GM12878 (cell line): Measurements from ENCODE around the gene VARS2. TPM values are rescaled to one million over a fixed set of nuclear protein-coding genes. Genes with fewer than 3 reads are reported as not detected.

ENCODE experiments used
- BCL11A ChIP-seq: IDR thresholded peaks from 2 replicates; pipeline ENCODE4 v1.6.1; 2011; ENCODE audit warnings: low read depth, low read length
- BMI1 ChIP-seq: fragments of 450-650 bp; IDR thresholded peaks from 2 replicates; pipeline ENCODE4 v1.6.1; 2016; ENCODE audit warnings: mild to moderate bottlenecking, moderate library complexity, borderline replicate concordance
- EP300 ChIP-seq, 2 experiments: fragments of 150-350 bp in 1 of 2; IDR thresholded peaks; 2 replicates each; pipeline ENCODE4 v1.6.1; 2011 to 2012; ENCODE audit warnings: low read depth in 2 of 2, low read length in 2 of 2, borderline replicate concordance in 1 of 2, improper control_type of control experiment in 1 of 2, inconsistent platforms in 1 of 2; ENCODE audit not compliant: control insufficient read depth in 1 of 2
- KLF5 ChIP-seq: fragments of 450-650 bp; IDR thresholded peaks from 2 replicates; pipeline ENCODE4 v1.6.1; 2014; ENCODE audit warnings: mild to moderate bottlenecking; ENCODE audit not compliant: partially characterized antibody
- MTA3 ChIP-seq: IDR thresholded peaks from 2 replicates; pipeline ENCODE4 v1.6.1; 2012; ENCODE audit warnings: low read length, inconsistent platforms, borderline replicate concordance
- MYC ChIP-seq: IDR thresholded peaks from 2 replicates; pipeline ENCODE4 v1.6.1; 2011; ENCODE audit warnings: mild to moderate bottlenecking, low read length, moderate library complexity, inconsistent platforms; ENCODE audit not compliant: insufficient read depth, insufficient replicate concordance, insufficient read length, severe bottlenecking
- NFXL1 ChIP-seq: fragments of 450-650 bp; IDR thresholded peaks from 2 replicates; pipeline ENCODE4 v1.6.1; 2017; ENCODE audit warnings: antibody characterized with exemption, mild to moderate bottlenecking, borderline replicate concordance
- NFYA ChIP-seq: IDR thresholded peaks from 2 replicates; pipeline ENCODE4 v1.6.1; 2011; ENCODE audit warnings: low read depth, mild to moderate bottlenecking, low read length, improper control_type of control experiment, borderline replicate concordance
- NR2C2 ChIP-seq: IDR thresholded peaks from 2 replicates; pipeline ENCODE4 v1.6.1; 2011; ENCODE audit warnings: borderline replicate concordance, low read depth; ENCODE audit not compliant: control insufficient read depth, insufficient read length
- SMC3 ChIP-seq: IDR thresholded peaks from 2 replicates; pipeline ENCODE4 v1.6.1; 2011; ENCODE audit warnings: low read length, improper control_type of control experiment, borderline replicate concordance
- SUPT20H ChIP-seq: IDR thresholded peaks from 2 replicates; pipeline ENCODE4 v1.6.1; 2011; ENCODE audit warnings: low read depth, mild to moderate bottlenecking, low read length, moderate library complexity, borderline replicate concordance; ENCODE audit not compliant: control insufficient read depth
- polyA plus RNA-seq, 11 experiments: library from polyadenylated mRNA; depleted of rRNA in 4 of 11; unstranded in 6 of 11; stranded (reverse) in 5 of 11; fragments of >200 nt; fragmentation: Nextera tagmentation in 4 of 11; fragmentation: Illumina TruSeq in 1 of 11; extraction: Ambion mirVana in 4 of 11; extraction: Trizol in 1 of 11; gene quantifications; 1 replicate in 1 of 11; 2 replicates in 10 of 11; pipeline versions ENCODE4 v1.2.1 to v1.2.3, GENCODE V29; 2011 to 2016; ENCODE audit warnings: inconsistent platforms in 2 of 11, missing spikeins in 2 of 11, low read depth in 1 of 11
- total RNA-seq, 4 experiments: library from RNA; depleted of rRNA in 3 of 4; stranded (reverse); fragments of >200 nt in 3 of 4; fragmentation: Illumina TruSeq in 1 of 4; extraction: Trizol in 1 of 4; gene quantifications; 2 replicates each; pipeline versions ENCODE4 v1.2.1 to v1.2.3, GENCODE V29; 2013 to 2021
- TF ChIP-seq, protein P1 (sequence below): fragments of 450-650 bp; IDR thresholded peaks from 2 replicates; pipeline ENCODE4 v1.6.1; 2018; ENCODE audit warnings: mild to moderate bottlenecking, low read depth, moderate library complexity; ENCODE audit not compliant: partially characterized antibody
- TF ChIP-seq, protein P2 (sequence below): fragments of 150-350 bp; IDR thresholded peaks from 2 replicates; pipeline ENCODE4 v1.6.1; 2014; ENCODE audit warnings: mild to moderate bottlenecking, low read depth, low read length
- TF ChIP-seq, protein P3 (sequence below): fragments of 450-650 bp; IDR thresholded peaks from 2 replicates; pipeline ENCODE4 v1.6.1; 2016; ENCODE audit warnings: mild to moderate bottlenecking
- TF ChIP-seq, protein P4 (sequence below): fragments of 150-350 bp; IDR thresholded peaks from 2 replicates; pipeline ENCODE4 v1.6.1; 2016; ENCODE audit warnings: low read depth, low read length
- TF ChIP-seq, protein P5 (sequence below): IDR thresholded peaks from 2 replicates; pipeline ENCODE4 v1.6.1; 2012; ENCODE audit warnings: low read depth, low read length, improper control_type of control experiment
- TF ChIP-seq, protein P6 (sequence below): IDR thresholded peaks from 2 replicates; pipeline ENCODE4 v1.6.1; 2011; ENCODE audit warnings: low read depth, mild to moderate bottlenecking, low read length, moderate library complexity, borderline replicate concordance; ENCODE audit errors: extremely low read depth

VARS2 gene
- total and polyA plus RNA-seq, 10 of the 15 experiments (the other 5 are each of a cell fraction or from before 2014, with no cell fraction given): 3.8 to 70.7 (median 49.1) TPM

DNA sequence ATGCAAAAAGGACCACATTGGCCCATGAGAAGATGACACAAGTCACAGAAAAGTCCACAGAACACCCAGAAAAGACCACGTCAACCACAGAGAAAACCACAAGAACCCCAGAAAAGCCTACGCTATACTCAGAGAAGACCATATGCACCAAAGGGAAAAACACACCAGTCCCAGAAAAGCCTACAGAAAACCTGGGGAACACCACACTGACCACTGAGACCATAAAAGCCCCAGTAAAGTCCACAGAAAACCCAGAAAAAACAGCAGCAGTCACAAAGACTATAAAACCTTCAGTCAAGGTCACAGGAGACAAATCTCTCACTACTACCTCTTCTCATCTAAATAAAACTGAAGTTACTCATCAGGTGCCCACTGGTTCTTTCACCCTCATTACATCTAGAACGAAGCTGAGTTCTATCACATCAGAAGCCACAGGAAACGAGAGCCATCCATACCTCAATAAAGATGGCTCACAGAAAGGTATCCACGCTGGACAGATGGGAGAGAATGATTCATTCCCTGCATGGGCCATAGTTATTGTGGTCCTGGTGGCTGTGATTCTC, 38.0 kb downstream of the VARS2 start (continued):
- TF ChIP-seq, protein P1, sequence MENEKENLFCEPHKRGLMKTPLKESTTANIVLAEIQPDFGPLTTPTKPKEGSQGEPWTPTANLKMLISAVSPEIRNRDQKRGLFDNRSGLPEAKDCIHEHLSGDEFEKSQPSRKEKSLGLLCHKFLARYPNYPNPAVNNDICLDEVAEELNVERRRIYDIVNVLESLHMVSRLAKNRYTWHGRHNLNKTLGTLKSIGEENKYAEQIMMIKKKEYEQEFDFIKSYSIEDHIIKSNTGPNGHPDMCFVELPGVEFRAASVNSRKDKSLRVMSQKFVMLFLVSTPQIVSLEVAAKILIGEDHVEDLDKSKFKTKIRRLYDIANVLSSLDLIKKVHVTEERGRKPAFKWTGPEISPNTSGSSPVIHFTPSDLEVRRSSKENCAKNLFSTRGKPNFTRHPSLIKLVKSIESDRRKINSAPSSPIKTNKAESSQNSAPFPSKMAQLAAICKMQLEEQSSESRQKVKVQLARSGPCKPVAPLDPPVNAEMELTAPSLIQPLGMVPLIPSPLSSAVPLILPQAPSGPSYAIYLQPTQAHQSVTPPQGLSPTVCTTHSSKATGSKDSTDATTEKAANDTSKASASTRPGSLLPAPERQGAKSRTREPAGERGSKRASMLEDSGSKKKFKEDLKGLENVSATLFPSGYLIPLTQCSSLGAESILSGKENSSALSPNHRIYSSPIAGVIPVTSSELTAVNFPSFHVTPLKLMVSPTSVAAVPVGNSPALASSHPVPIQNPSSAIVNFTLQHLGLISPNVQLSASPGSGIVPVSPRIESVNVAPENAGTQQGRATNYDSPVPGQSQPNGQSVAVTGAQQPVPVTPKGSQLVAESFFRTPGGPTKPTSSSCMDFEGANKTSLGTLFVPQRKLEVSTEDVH: no peak
- TF ChIP-seq NFYA (no peak), MTA3 (peak; percentile 57; the same call in 1 of the 2 replicates), EP300 (IDR thresholded peaks at IDR 0.05; ENCODE audit: borderline replicate concordance in 1 of 2, control insufficient read depth in 1 of 2, low read depth in 2 of 2, low read length in 2 of 2) (no peak), SUPT20H (no peak), BCL11A (no peak), MYC (no peak), NR2C2 (no peak), SMC3 (no peak), KLF5 (no peak), BMI1 (no peak), NFXL1 (no peak)
- TF ChIP-seq, protein P2, sequence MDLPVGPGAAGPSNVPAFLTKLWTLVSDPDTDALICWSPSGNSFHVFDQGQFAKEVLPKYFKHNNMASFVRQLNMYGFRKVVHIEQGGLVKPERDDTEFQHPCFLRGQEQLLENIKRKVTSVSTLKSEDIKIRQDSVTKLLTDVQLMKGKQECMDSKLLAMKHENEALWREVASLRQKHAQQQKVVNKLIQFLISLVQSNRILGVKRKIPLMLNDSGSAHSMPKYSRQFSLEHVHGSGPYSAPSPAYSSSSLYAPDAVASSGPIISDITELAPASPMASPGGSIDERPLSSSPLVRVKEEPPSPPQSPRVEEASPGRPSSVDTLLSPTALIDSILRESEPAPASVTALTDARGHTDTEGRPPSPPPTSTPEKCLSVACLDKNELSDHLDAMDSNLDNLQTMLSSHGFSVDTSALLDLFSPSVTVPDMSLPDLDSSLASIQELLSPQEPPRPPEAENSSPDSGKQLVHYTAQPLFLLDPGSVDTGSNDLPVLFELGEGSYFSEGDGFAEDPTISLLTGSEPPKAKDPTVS: no peak
- TF ChIP-seq, protein P3, sequence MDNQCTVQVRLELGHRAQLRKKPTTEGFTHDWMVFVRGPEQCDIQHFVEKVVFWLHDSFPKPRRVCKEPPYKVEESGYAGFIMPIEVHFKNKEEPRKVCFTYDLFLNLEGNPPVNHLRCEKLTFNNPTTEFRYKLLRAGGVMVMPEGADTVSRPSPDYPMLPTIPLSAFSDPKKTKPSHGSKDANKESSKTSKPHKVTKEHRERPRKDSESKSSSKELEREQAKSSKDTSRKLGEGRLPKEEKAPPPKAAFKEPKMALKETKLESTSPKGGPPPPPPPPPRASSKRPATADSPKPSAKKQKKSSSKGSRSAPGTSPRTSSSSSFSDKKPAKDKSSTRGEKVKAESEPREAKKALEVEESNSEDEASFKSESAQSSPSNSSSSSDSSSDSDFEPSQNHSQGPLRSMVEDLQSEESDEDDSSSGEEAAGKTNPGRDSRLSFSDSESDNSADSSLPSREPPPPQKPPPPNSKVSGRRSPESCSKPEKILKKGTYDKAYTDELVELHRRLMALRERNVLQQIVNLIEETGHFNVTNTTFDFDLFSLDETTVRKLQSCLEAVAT: peak; percentile 40; the same call in 1 of the 2 replicates
- TF ChIP-seq, protein P4, sequence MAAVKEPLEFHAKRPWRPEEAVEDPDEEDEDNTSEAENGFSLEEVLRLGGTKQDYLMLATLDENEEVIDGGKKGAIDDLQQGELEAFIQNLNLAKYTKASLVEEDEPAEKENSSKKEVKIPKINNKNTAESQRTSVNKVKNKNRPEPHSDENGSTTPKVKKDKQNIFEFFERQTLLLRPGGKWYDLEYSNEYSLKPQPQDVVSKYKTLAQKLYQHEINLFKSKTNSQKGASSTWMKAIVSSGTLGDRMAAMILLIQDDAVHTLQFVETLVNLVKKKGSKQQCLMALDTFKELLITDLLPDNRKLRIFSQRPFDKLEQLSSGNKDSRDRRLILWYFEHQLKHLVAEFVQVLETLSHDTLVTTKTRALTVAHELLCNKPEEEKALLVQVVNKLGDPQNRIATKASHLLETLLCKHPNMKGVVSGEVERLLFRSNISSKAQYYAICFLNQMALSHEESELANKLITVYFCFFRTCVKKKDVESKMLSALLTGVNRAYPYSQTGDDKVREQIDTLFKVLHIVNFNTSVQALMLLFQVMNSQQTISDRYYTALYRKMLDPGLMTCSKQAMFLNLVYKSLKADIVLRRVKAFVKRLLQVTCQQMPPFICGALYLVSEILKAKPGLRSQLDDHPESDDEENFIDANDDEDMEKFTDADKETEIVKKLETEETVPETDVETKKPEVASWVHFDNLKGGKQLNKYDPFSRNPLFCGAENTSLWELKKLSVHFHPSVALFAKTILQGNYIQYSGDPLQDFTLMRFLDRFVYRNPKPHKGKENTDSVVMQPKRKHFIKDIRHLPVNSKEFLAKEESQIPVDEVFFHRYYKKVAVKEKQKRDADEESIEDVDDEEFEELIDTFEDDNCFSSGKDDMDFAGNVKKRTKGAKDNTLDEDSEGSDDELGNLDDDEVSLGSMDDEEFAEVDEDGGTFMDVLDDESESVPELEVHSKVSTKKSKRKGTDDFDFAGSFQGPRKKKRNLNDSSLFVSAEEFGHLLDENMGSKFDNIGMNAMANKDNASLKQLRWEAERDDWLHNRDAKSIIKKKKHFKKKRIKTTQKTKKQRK: no peak
- TF ChIP-seq, protein P5, sequence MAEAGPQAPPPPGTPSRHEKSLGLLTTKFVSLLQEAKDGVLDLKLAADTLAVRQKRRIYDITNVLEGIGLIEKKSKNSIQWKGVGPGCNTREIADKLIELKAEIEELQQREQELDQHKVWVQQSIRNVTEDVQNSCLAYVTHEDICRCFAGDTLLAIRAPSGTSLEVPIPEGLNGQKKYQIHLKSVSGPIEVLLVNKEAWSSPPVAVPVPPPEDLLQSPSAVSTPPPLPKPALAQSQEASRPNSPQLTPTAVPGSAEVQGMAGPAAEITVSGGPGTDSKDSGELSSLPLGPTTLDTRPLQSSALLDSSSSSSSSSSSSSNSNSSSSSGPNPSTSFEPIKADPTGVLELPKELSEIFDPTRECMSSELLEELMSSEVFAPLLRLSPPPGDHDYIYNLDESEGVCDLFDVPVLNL: no peak
- TF ChIP-seq, protein P6, sequence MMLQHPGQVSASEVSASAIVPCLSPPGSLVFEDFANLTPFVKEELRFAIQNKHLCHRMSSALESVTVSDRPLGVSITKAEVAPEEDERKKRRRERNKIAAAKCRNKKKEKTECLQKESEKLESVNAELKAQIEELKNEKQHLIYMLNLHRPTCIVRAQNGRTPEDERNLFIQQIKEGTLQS: no peak
